B cell (primary cell): ENCODE data around the gene RAD50. TPM values are rescaled to one million over a fixed set of nuclear protein-coding genes. Genes with fewer than 3 reads are reported as not detected.

Source experiments
- ATAC-seq: fragments of 200-7000 bp; cut with Tn5 transposase; one replicate; pipeline ENCODE4 v1.10.0; 2021; ENCODE audit warnings: low read depth, mild to moderate bottlenecking, moderate number of reproducible peaks, moderate library complexity
- CTCF ChIA-PET: fragments of 350-600 bp; sonication (Branson Sonifier 250); formaldehyde crosslinking; loops from one replicate; lab custom pipeline; 2021; ENCODE audit warnings: antibody characterized with exemption, inconsistent platforms; lab: Charles Lee
- POLR2A ChIA-PET: fragments of 350-600 bp; sonication (Branson Sonifier 250); formaldehyde crosslinking; loops from one replicate; lab custom pipeline; 2021; ENCODE audit warnings: antibody characterized with exemption; lab: Charles Lee
- DNase-seq: peaks from one replicate; pipeline ENCODE4 v3.0.0; 2013
- H2AFZ ChIP-seq: 2 replicates; pipeline ENCODE4 v1.6.1; 2012; ENCODE audit warnings: mild to moderate bottlenecking, low read depth, low read length; ENCODE audit not compliant: insufficient read depth, poor library complexity, severe bottlenecking
- H3K27ac ChIP-seq, 2 donors: 1 replicate in 1 of 2; 2 replicates in 1 of 2; pipeline ENCODE4 v1.5.1; 2012 to 2013; ENCODE audit warnings: low read length in 2 of 2, mild to moderate bottlenecking in 2 of 2, moderate library complexity in 1 of 2
- H3K27me3 ChIP-seq, 4 experiments: fragments of 200-600 bp in 1 of 4; sonication (generic) in 1 of 4; replicated peaks in 1 of 4; 1 replicate in 2 of 4; 2 replicates in 2 of 4; pipeline versions ENCODE4 v1.6.1 to v1.7.0; 2013 to 2016; ENCODE audit warnings: low read length in 3 of 4, mild to moderate bottlenecking in 2 of 4, mixed read lengths in 1 of 4, moderate library complexity in 1 of 4; ENCODE audit not compliant: insufficient read depth in 4 of 4, control insufficient read depth in 3 of 4; ENCODE audit errors: control extremely low read depth in 1 of 4
- H3K36me3 ChIP-seq, 2 experiments: replicated peaks in 1 of 2; 1 replicate in 1 of 2; 2 replicates in 1 of 2; pipeline versions ENCODE4 v1.6.1 to v1.7.1; 2013; ENCODE audit warnings: low read length in 1 of 2; ENCODE audit not compliant: insufficient read depth in 2 of 2, control insufficient read depth in 1 of 2; ENCODE audit errors: control extremely low read depth in 1 of 2, extremely low read depth in 1 of 2
- H3K4me1 ChIP-seq, 2 donors: fragments of 200-600 bp in 1 of 2; sonication (generic) in 1 of 2; 1 replicate in 1 of 2; 2 replicates in 1 of 2; pipeline versions ENCODE4 v1.5.1 to v1.6.1; 2013 to 2017; ENCODE audit warnings: low read length in 2 of 2; ENCODE audit not compliant: control insufficient read depth in 2 of 2, insufficient read depth in 2 of 2
- H3K4me2 ChIP-seq: replicated peaks from 2 replicates; pipeline ENCODE3; 2012; ENCODE audit warnings: mild to moderate bottlenecking, low read depth, low read length; ENCODE audit not compliant: poor library complexity, severe bottlenecking
- H3K4me3 ChIP-seq, 5 experiments: fragments of 200-600 bp in 1 of 5; sonication (generic) in 1 of 5; 1 replicate in 3 of 5; 2 replicates in 2 of 5; pipeline versions ENCODE4 v1.5.1 to v1.7.0; 2011 to 2016; ENCODE audit warnings: low read length in 4 of 5, mild to moderate bottlenecking in 4 of 5, low read depth in 2 of 5, control low read depth in 1 of 5, moderate library complexity in 1 of 5; ENCODE audit not compliant: insufficient read depth in 1 of 5; ENCODE audit errors: control extremely low read depth in 1 of 5, extremely low read depth in 1 of 5
- H3K79me2 ChIP-seq: fragments of 200-600 bp; sonication (generic); one replicate; pipeline ENCODE4 v1.6.0; 2016; ENCODE audit warnings: low read length; ENCODE audit not compliant: control insufficient read depth, insufficient read depth
- H3K9ac ChIP-seq: fragments of 200-600 bp; sonication (generic); 2 replicates; pipeline ENCODE4 v1.6.1; 2017; ENCODE audit warnings: mild to moderate bottlenecking, low read length, moderate library complexity
- H3K9me3 ChIP-seq, 3 donors: one replicate each; pipeline versions ENCODE4 v1.6.1 to v1.7.1; 2013; ENCODE audit warnings: low read length in 2 of 3; ENCODE audit not compliant: control insufficient read depth in 2 of 3, insufficient read depth in 1 of 3; ENCODE audit errors: control extremely low read depth in 1 of 3
- H4K20me1 ChIP-seq: 2 replicates; pipeline ENCODE4 v1.6.0; 2012; ENCODE audit warnings: mild to moderate bottlenecking, low read length; ENCODE audit not compliant: insufficient read depth, control insufficient read depth, poor library complexity, severe bottlenecking
- H3K27ac Mint-ChIP-seq: one replicate; pipeline ENCODE4 v1.8.0; 2021; ENCODE audit warnings: mixed read lengths
- H3K27me3 Mint-ChIP-seq: one replicate; pipeline ENCODE4 v1.8.0; 2021; ENCODE audit warnings: mixed read lengths
- H3K4me1 Mint-ChIP-seq: one replicate; pipeline ENCODE4 v1.8.0; 2021; ENCODE audit warnings: mixed read lengths
- H3K4me3 Mint-ChIP-seq: one replicate; pipeline ENCODE4 v1.8.0; 2021; ENCODE audit warnings: mixed read lengths
- H3K9me3 Mint-ChIP-seq: one replicate; pipeline ENCODE4 v1.8.0; 2022; ENCODE audit warnings: mixed read lengths; ENCODE audit not compliant: insufficient read depth
- EZH2 ChIP-seq: IDR thresholded peaks from 2 replicates; pipeline ENCODE4 v1.6.1; 2012; ENCODE audit warnings: borderline replicate concordance, low read depth, mild to moderate bottlenecking, moderate library complexity, low read length; ENCODE audit not compliant: insufficient read depth, poor library complexity, severe bottlenecking
- WGBS: methylation state at CpG from one replicate; pipeline ENCODE4 v1.1.5; 2013; ENCODE audit warnings: missing lambda C conversion rate; ENCODE audit not compliant: insufficient coverage; 5-methylcytosine and 5-hydroxymethylcytosine counted together
- intact Hi-C: fragments of 100-400 bp; cut with micrococcal nuclease; formaldehyde crosslinking; loops from one replicate; pipeline ENCODE4 v1.10.0; 2022
- polyA plus RNA-seq: library from polyadenylated mRNA; depleted of rRNA; stranded (reverse); fragments of >200 nt; gene quantifications from 2 replicates; pipeline ENCODE4 v1.2.3, GENCODE V29; 2012
- total RNA-seq, 2 donors: library from RNA; stranded (reverse); fragments of 120-200 nt in 1 of 2; gene quantifications; 1 replicate in 1 of 2; 2 replicates in 1 of 2; pipeline versions ENCODE4 v1.2.3 to v1.2.4, GENCODE V29; 2013 to 2022
- TF ChIP-seq, protein P1 (sequence below): fragments of 200-600 bp; IDR thresholded peaks from one replicate; pipeline ENCODE4 v1.8.0; 2022; ENCODE audit warnings: antibody characterized with exemption, mild to moderate bottlenecking

RAD50 gene
- total and polyA plus RNA-seq, 2 donors (not counting 1 experiment from before 2014, with no cell fraction given), result 11.2 to 32.7 TPM

DNA sequence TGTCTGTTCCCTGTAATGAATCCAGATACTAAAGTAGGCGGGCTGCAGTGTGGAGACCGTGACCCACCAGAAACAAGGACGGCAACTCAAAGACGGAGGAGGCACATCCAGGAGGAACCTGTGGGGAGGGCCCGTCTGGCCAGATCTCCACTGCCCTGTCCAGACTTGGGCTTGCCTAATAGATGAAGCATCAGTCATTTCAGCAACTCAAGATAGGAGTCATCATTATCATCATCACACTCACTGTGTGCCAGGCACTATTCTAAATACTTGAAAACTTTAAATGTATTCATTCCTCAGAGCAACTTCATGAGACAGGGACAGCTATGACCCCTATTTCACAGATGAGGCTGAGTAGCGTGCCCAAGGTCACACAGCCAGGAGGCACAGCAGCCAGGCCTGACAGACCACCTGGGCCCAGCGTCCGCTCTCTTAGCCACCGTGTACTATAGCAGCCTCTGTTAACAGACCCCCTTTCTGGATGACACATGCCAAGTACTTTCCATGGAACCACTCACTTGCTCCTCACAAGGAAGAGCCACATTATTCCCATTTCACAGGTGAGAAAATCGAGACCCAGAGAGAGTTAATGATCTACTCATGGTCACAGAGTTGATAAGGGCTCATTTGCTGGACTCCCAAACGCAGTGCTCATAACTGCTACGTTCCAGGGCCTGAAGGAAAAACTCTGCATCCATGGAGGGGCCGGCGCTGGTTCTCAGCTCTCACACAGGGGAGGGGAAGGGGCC is 112.1 kb downstream of the RAD50 start:
- TF ChIP-seq, protein P1, sequence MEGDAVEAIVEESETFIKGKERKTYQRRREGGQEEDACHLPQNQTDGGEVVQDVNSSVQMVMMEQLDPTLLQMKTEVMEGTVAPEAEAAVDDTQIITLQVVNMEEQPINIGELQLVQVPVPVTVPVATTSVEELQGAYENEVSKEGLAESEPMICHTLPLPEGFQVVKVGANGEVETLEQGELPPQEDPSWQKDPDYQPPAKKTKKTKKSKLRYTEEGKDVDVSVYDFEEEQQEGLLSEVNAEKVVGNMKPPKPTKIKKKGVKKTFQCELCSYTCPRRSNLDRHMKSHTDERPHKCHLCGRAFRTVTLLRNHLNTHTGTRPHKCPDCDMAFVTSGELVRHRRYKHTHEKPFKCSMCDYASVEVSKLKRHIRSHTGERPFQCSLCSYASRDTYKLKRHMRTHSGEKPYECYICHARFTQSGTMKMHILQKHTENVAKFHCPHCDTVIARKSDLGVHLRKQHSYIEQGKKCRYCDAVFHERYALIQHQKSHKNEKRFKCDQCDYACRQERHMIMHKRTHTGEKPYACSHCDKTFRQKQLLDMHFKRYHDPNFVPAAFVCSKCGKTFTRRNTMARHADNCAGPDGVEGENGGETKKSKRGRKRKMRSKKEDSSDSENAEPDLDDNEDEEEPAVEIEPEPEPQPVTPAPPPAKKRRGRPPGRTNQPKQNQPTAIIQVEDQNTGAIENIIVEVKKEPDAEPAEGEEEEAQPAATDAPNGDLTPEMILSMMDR, result no peak
- no peak for TF ChIP-seq EZH2
- H3K4me1 ChIP-seq, result no peaks in the 10 kb centered on the region
- H4K20me1 ChIP-seq, result no peaks in the 10 kb centered on the region
- Mint-ChIP-seq H3K27me3 (peaks cover 9% of the 10 kb centered on the region), H3K27ac (no peak overlapping the region), H3K4me3 (no peak overlapping the region), H3K4me1 (peaks cover 4% of the 10 kb centered on the region), H3K9me3 (no peaks in the 10 kb centered on the region)
- H3K36me3 ChIP-seq, result no peaks in the 10 kb centered on the region
- H2AFZ ChIP-seq, result no peak overlapping the region
- no peak overlapping the region for H3K9ac ChIP-seq
- no peak for DNase-seq
- peaks cover 0 to 5% (median 0%) of the 10 kb centered on the region in 3 donors for H3K9me3 ChIP-seq
- ATAC-seq, result no peak
- peaks cover 0 to 3% (median 0%) of the 10 kb centered on the region in 4 experiments for H3K27me3 ChIP-seq
- ChIA-PET CTCF (no interaction called here), POLR2A (no interaction called here)
- intact Hi-C loops, result no loop called here
- no peak overlapping the region for H3K4me3 ChIP-seq
- WGBS, result 94% methylated on average over 14 of the region's 14 CpGs
- no peak overlapping the region for H3K27ac ChIP-seq
- no peaks in the 10 kb centered on the region for H3K79me2 ChIP-seq
- H3K4me2 ChIP-seq, result no peak overlapping the region

DNA sequence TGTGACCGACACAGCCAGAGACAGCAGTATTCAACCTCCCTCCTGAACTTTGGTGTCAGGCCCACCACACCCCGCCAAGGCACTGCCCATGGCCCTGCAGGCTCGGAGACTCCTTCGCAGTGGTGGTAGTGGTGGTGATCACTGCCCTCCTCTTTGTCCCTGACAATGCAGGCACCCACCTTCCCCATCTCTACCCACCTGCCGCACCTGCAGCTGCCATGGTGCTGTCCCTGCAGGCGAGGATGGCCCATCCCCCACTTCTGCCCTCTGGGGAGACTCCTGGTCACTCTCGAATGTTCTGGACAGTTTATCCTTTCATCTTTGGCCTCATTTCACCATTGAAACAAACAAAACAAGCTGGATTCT is 112.7 kb downstream of the RAD50 start:
- H3K9me3 ChIP-seq, result peaks cover 0 to 5% (median 0%) of the 10 kb centered on the region in 3 donors
- CTCF ChIA-PET, result no interaction called here
- no peaks in the 10 kb centered on the region for H3K36me3 ChIP-seq
- H3K4me2 ChIP-seq, result no peak overlapping the region
- no peaks in the 10 kb centered on the region for H3K9me3 Mint-ChIP-seq
- WGBS, result 84% methylated on average over 3 of the region's 7 CpGs
- ATAC-seq (no peak), DNase-seq (no peak)
- POLR2A ChIA-PET, result no interaction called here
- no peaks in the 10 kb centered on the region for H3K4me1 ChIP-seq
- TF ChIP-seq, protein P1, result no peak
- TF ChIP-seq EZH2, result no peak
- no peak overlapping the region for H3K27ac ChIP-seq
- no peak overlapping the region for H3K4me3 Mint-ChIP-seq
- H4K20me1 ChIP-seq, result no peaks in the 10 kb centered on the region
- no peaks in the 10 kb centered on the region for H3K4me1 Mint-ChIP-seq
- no peak overlapping the region for H3K27ac Mint-ChIP-seq
- H3K27me3 ChIP-seq, result peaks cover 0 to 3% (median 0%) of the 10 kb centered on the region in 4 experiments
- intact Hi-C loops, result no loop called here
- H3K27me3 Mint-ChIP-seq, result peaks cover 9% of the 10 kb centered on the region
- H2AFZ ChIP-seq, result no peak overlapping the region
- no peak overlapping the region for H3K4me3 ChIP-seq
- no peaks in the 10 kb centered on the region for H3K79me2 ChIP-seq
- no peak overlapping the region for H3K9ac ChIP-seq
